ENCODE results near the gene CSNK1G1.

DNA sequence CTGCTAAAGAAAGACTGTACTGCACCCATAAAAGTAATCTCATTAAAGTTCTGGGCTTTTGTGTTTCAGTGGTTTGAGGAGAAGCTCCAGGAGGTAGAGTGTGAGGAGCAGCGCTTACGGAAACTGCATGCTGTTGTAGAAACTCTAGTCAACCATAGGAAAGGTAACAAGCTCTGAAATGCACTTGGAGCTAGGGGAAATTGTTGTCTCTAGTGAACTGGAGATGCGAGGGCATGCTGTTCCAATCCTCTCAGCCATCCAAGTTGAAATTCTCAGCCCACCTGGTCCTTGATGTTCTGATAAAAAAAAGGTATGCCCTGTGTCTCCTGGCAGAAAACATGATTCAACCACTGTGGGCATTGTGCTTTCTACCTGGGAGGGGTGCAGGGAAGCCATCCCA lies 225.8 kb downstream of the CSNK1G1 start:
- TF ChIP-seq, protein P1, sequence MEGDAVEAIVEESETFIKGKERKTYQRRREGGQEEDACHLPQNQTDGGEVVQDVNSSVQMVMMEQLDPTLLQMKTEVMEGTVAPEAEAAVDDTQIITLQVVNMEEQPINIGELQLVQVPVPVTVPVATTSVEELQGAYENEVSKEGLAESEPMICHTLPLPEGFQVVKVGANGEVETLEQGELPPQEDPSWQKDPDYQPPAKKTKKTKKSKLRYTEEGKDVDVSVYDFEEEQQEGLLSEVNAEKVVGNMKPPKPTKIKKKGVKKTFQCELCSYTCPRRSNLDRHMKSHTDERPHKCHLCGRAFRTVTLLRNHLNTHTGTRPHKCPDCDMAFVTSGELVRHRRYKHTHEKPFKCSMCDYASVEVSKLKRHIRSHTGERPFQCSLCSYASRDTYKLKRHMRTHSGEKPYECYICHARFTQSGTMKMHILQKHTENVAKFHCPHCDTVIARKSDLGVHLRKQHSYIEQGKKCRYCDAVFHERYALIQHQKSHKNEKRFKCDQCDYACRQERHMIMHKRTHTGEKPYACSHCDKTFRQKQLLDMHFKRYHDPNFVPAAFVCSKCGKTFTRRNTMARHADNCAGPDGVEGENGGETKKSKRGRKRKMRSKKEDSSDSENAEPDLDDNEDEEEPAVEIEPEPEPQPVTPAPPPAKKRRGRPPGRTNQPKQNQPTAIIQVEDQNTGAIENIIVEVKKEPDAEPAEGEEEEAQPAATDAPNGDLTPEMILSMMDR (conservative IDR thresholded peaks at IDR 0.05): no peak
- no peak for TF ChIP-seq ZFX (IDR thresholded peaks at IDR 0.05)
